Neural cell (in vitro differentiated cells): Measurements from ENCODE around the gene CHST1. TPM values are rescaled to one million over a fixed set of nuclear protein-coding genes. Genes with fewer than 3 reads are reported as not detected.

Source experiments
- H2AFZ ChIP-seq: fragments of 200-600, 300-800 bp; sonication (generic), shearing (Covaris generic); 2 replicates; pipeline ENCODE4 v1.6.0; 2014; ENCODE audit warnings: low read depth, mild to moderate bottlenecking, antibody characterized with exemption, low read length, moderate library complexity
- H3F3A ChIP-seq: fragments of 200-600 bp; shearing (Covaris generic); 2 replicates; pipeline ENCODE4 v1.6.1; 2016; ENCODE audit warnings: mild to moderate bottlenecking, moderate library complexity, mixed read lengths, antibody characterized with exemption, low read length; ENCODE audit not compliant: insufficient read depth, poor library complexity, severe bottlenecking
- H3K27ac ChIP-seq: fragments of 200-600, 300-800 bp; sonication (generic), shearing (Covaris generic); 2 replicates; pipeline ENCODE4 v1.5.1; 2014; ENCODE audit warnings: mild to moderate bottlenecking, low read length, moderate library complexity
- H3K27me3 ChIP-seq: fragments of 300-800, 200-600 bp; sonication (generic), shearing (Covaris generic); 2 replicates; pipeline ENCODE4 v1.6.0; 2014; ENCODE audit warnings: mild to moderate bottlenecking, low read depth, low read length, moderate library complexity; ENCODE audit not compliant: insufficient read depth
- H3K36me3 ChIP-seq: fragments of 300-800, 200-600 bp; sonication (generic), shearing (Covaris generic); 2 replicates; pipeline ENCODE4 v1.5.1; 2014; ENCODE audit warnings: mild to moderate bottlenecking, antibody characterized with exemption, low read length, moderate library complexity; ENCODE audit not compliant: insufficient read depth
- H3K4me2 ChIP-seq: fragments of 300-800, 200-600 bp; sonication (generic), shearing (Covaris generic); 2 replicates; pipeline ENCODE4 v1.6.0; 2014; ENCODE audit warnings: mild to moderate bottlenecking, low read length
- H3K4me3 ChIP-seq: fragments of 300-800, 200-600 bp; sonication (generic), shearing (Covaris generic); 2 replicates; pipeline ENCODE4 v1.5.1; 2014; ENCODE audit warnings: mild to moderate bottlenecking, low read length, moderate library complexity
- H3K79me2 ChIP-seq: fragments of 200-600 bp; shearing (Covaris generic); replicated peaks from 2 replicates; pipeline ENCODE4 v1.6.0; 2014; ENCODE audit warnings: mild to moderate bottlenecking, low read length, moderate library complexity; ENCODE audit not compliant: insufficient read depth
- H3K9ac ChIP-seq: fragments of 300-800, 200-600 bp; sonication (generic), shearing (Covaris generic); 2 replicates; pipeline ENCODE4 v1.6.1; 2016; ENCODE audit warnings: mild to moderate bottlenecking, low read length, mixed read lengths
- H3K9me2 ChIP-seq: fragments of 200-600 bp; shearing (Covaris generic); 2 replicates; pipeline ENCODE4 v1.6.1; 2016; ENCODE audit warnings: mild to moderate bottlenecking, low read length, mixed read lengths; ENCODE audit not compliant: insufficient read depth
- H3K9me3 ChIP-seq: fragments of 200-600, 300-800 bp; sonication (generic), shearing (Covaris generic); 2 replicates; pipeline ENCODE4 v1.6.1; 2016; ENCODE audit warnings: mild to moderate bottlenecking, mixed run types, low read length, moderate library complexity, mixed read lengths
- H4K20me1 ChIP-seq: fragments of 200-600 bp; shearing (Covaris generic); 2 replicates; pipeline ENCODE4 v1.6.1; 2016; ENCODE audit warnings: mild to moderate bottlenecking, mixed run types; ENCODE audit not compliant: insufficient read depth
- EZH2 ChIP-seq: fragments of 200-600, 300-800 bp; shearing (Covaris generic), sonication (generic); IDR thresholded peaks from 2 replicates; pipeline ENCODE4 v1.6.1; 2014; ENCODE audit warnings: antibody characterized with exemption, low read length, borderline replicate concordance, mild to moderate bottlenecking; ENCODE audit not compliant: insufficient read depth, poor library complexity, severe bottlenecking
- MXI1 ChIP-seq: fragments of 450-650 bp; conservative IDR thresholded peaks from 2 replicates; pipeline ENCODE4 v1.6.1; 2014; ENCODE audit warnings: antibody characterized with exemption, mild to moderate bottlenecking; ENCODE audit not compliant: poor library complexity, severe bottlenecking
- RAD21 ChIP-seq: fragments of 450-650 bp; conservative IDR thresholded peaks from 2 replicates; pipeline ENCODE4 v1.6.1; 2014; ENCODE audit warnings: antibody characterized with exemption, mild to moderate bottlenecking, moderate library complexity
- SMC3 ChIP-seq: fragments of 450-650 bp; conservative IDR thresholded peaks from 2 replicates; pipeline ENCODE4 v1.6.1; 2014; ENCODE audit warnings: antibody characterized with exemption, mild to moderate bottlenecking, moderate library complexity; ENCODE audit not compliant: poor library complexity
- TAF1 ChIP-seq: IDR thresholded peaks from 2 replicates; pipeline ENCODE4 v1.6.1; 2012; ENCODE audit warnings: low read depth
- polyA plus RNA-seq: library from polyadenylated mRNA; depleted of rRNA; stranded (reverse); fragments of >200 nt; gene quantifications from 2 replicates; pipeline ENCODE4 v1.2.3, GENCODE V29; 2014
- TF ChIP-seq, protein P1 (sequence below): fragments of 450-650 bp; IDR thresholded peaks from 2 replicates; pipeline ENCODE4 v1.5.1; 2014; ENCODE audit warnings: antibody characterized with exemption, mild to moderate bottlenecking, moderate library complexity; ENCODE audit not compliant: poor library complexity, severe bottlenecking
- TF ChIP-seq, protein P2 (sequence below): IDR thresholded peaks from 2 replicates; pipeline ENCODE4 v1.6.1; 2012; ENCODE audit warnings: borderline replicate concordance

CHST1 gene
- polyA plus RNA-seq, 1 donor from 2014 or later: 16.2 TPM

DNA sequence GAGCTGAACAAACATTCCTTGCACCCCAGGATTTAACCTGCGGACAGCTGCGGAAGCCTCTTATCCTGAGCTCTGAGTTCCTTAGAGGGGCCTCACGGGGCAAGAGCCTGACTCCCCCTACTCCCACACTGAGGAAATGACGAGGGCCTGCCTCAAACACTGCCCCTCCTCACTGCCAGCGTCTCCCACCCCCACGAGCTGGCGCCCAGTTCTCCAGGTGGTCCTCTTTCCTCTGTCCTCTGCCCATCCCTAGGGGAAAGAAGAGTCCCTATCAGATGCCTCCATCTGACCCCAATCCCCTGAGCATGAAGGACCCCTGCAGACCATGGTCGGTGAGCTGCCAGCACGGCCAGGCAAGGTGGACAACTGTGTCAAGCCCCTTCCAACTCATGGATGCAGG, 14.3 kb downstream of the CHST1 start:
- Histone ChIP-seq H3K79me2 (peaks cover 10% of the 10 kb centered on the region), H2AFZ (no peak overlapping the region), H3K4me2 (no peak overlapping the region), H3K27ac (no peak overlapping the region), H3F3A (no peaks in the 10 kb centered on the region), H3K27me3 (no peaks in the 10 kb centered on the region), H3K9me2 (no peaks in the 10 kb centered on the region), H3K4me3 (no peak overlapping the region), H3K9ac (no peak overlapping the region), H3K36me3 (peaks cover 7% of the 10 kb centered on the region), H3K9me3 (no peaks in the 10 kb centered on the region), H4K20me1 (no peaks in the 10 kb centered on the region)
- TF ChIP-seq RAD21: no peak

DNA sequence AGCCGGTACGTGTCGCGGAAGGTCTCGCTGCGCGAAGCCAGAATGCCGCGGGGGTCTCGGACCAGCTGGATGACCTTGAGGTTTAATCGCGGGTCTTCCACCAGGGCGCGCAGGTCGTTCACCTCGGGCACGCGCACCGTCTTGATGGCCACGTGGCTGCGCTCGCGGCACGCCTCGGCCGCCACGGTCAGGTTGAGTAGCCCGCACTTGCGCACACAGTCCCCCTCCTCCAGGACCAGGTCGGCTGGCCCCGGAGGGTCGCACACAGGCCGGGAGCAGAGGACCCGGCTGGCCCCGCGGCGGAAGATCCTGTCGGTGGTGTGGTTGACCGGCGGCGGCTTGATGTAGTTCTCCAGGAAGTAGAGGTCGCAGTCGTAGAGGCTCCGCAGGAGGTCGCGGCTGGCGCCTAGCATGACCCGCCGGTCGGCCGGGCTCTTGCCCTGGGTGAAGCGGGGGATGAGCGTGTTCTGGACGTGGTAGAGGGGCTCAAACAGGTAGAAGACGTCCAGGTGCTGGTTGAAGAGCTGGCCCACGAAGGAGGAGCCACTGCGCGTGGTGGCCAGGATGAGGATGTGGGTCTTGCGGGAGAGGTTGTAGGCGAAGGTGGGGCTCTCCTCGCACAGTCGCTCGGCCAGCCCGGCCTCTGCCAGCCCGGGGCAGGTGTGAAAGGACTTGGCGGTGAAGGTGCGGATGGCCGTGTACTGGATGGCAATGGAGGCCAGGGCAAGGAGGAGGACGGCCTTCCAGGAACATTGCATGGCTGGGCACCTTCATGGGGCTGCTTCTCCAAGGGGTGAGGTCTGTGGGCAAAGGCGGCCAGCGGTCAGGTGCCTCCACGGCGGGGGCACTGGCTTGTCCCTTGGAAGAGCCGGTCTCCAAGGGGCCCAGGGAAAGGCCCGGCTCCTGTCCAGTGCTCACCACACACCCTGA, 15.0 kb downstream of the CHST1 start:
- Histone ChIP-seq H3K9me3 (no peaks in the 10 kb centered on the region), H3K79me2 (peaks cover 10% of the 10 kb centered on the region), H3K27me3 (no peaks in the 10 kb centered on the region), H3K4me2 (no peak overlapping the region), H3F3A (no peaks in the 10 kb centered on the region), H4K20me1 (no peaks in the 10 kb centered on the region), H3K36me3 (peaks cover 7% of the 10 kb centered on the region), H3K9ac (no peak overlapping the region), H3K4me3 (no peak overlapping the region), H3K27ac (no peak overlapping the region), H3K9me2 (no peaks in the 10 kb centered on the region), H2AFZ (no peak overlapping the region)
- TF ChIP-seq EZH2 (no peak), TAF1 (no peak), RAD21 (no peak)
- TF ChIP-seq, protein P1, sequence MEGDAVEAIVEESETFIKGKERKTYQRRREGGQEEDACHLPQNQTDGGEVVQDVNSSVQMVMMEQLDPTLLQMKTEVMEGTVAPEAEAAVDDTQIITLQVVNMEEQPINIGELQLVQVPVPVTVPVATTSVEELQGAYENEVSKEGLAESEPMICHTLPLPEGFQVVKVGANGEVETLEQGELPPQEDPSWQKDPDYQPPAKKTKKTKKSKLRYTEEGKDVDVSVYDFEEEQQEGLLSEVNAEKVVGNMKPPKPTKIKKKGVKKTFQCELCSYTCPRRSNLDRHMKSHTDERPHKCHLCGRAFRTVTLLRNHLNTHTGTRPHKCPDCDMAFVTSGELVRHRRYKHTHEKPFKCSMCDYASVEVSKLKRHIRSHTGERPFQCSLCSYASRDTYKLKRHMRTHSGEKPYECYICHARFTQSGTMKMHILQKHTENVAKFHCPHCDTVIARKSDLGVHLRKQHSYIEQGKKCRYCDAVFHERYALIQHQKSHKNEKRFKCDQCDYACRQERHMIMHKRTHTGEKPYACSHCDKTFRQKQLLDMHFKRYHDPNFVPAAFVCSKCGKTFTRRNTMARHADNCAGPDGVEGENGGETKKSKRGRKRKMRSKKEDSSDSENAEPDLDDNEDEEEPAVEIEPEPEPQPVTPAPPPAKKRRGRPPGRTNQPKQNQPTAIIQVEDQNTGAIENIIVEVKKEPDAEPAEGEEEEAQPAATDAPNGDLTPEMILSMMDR: no peak
- TF ChIP-seq, protein P2, sequence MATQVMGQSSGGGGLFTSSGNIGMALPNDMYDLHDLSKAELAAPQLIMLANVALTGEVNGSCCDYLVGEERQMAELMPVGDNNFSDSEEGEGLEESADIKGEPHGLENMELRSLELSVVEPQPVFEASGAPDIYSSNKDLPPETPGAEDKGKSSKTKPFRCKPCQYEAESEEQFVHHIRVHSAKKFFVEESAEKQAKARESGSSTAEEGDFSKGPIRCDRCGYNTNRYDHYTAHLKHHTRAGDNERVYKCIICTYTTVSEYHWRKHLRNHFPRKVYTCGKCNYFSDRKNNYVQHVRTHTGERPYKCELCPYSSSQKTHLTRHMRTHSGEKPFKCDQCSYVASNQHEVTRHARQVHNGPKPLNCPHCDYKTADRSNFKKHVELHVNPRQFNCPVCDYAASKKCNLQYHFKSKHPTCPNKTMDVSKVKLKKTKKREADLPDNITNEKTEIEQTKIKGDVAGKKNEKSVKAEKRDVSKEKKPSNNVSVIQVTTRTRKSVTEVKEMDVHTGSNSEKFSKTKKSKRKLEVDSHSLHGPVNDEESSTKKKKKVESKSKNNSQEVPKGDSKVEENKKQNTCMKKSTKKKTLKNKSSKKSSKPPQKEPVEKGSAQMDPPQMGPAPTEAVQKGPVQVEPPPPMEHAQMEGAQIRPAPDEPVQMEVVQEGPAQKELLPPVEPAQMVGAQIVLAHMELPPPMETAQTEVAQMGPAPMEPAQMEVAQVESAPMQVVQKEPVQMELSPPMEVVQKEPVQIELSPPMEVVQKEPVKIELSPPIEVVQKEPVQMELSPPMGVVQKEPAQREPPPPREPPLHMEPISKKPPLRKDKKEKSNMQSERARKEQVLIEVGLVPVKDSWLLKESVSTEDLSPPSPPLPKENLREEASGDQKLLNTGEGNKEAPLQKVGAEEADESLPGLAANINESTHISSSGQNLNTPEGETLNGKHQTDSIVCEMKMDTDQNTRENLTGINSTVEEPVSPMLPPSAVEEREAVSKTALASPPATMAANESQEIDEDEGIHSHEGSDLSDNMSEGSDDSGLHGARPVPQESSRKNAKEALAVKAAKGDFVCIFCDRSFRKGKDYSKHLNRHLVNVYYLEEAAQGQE: no peak

DNA sequence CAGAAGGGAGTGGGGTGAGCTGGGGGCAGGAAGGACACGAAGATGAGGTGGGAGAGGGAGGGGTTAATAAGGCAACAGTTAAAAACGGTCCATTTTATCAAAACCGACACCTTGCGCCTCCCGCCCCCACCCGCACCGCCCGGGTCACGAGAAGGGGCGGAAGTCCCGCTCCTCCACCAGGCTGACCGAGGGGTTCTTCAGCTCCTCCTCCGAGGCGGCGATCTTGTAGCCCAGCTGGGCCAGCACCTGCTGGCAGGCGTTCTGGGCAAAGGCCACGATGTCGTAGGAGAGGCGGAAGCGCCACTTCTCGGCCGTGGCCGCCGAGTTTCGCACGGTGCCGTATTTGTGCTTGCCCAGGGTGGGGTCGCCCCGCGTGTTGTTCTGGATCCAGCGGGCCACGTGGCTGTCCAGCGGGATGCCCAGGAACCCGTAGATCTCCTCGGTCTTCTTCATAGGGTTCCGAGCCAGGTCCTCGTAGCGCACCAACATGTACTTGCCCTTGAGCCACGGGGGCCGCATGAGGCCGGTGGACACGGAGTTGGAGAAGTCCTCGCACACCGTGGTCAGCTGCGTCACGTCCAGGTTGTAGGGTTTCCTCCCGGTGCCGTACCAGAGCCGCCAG, 15.8 kb downstream of the CHST1 start:
- H3K4me3 ChIP-seq: no peak overlapping the region
- no peak overlapping the region for H3K9ac ChIP-seq
- peaks cover 7% of the 10 kb centered on the region for H3K36me3 ChIP-seq
- H3K4me2 ChIP-seq: no peak overlapping the region
- H3F3A ChIP-seq: no peaks in the 10 kb centered on the region
- no peaks in the 10 kb centered on the region for H3K9me3 ChIP-seq
- TF ChIP-seq SMC3: no peak
- TF ChIP-seq TAF1: no peak
- TF ChIP-seq, protein P2: no peak
- TF ChIP-seq MXI1: no peak
- no peak for TF ChIP-seq RAD21
- no peaks in the 10 kb centered on the region for H3K27me3 ChIP-seq
- no peaks in the 10 kb centered on the region for H3K9me2 ChIP-seq
- H2AFZ ChIP-seq: no peak overlapping the region
- no peaks in the 10 kb centered on the region for H4K20me1 ChIP-seq
- H3K79me2 ChIP-seq: peaks cover 9% of the 10 kb centered on the region
- no peak overlapping the region for H3K27ac ChIP-seq
